PFSK-1 (cell line): ENCODE results near the gene EFNA2.

ENCODE experiments used
- FOXP2 ChIP-seq: optimal IDR thresholded peaks from 2 replicates; pipeline ENCODE3; 2011; ENCODE audit warnings: borderline replicate concordance, control low read depth, inconsistent platforms; ENCODE audit not compliant: insufficient read depth; ENCODE audit errors: extremely low read length, extremely low read depth
- POLR2AphosphoS5 ChIP-seq: IDR thresholded peaks from 2 replicates; pipeline ENCODE4 v1.6.1; 2012; ENCODE audit warnings: low read depth, mild to moderate bottlenecking, control low read depth, low read length, moderate library complexity
- REST ChIP-seq, 2 experiments: IDR thresholded peaks; 2 replicates each; pipeline versions ENCODE4 v1.6.1 to v1.8.0; 2011 to 2012; ENCODE audit warnings: low read depth in 2 of 2, low read length in 2 of 2, control low read depth in 1 of 2, inconsistent platforms in 1 of 2, mild to moderate bottlenecking in 1 of 2, moderate library complexity in 1 of 2; ENCODE audit not compliant: insufficient read depth in 1 of 2
- SIN3A ChIP-seq: IDR thresholded peaks from 2 replicates; pipeline ENCODE4 v1.6.1; 2012; ENCODE audit warnings: mild to moderate bottlenecking, low read length, moderate library complexity, borderline replicate concordance; ENCODE audit not compliant: insufficient read depth
- TAF1 ChIP-seq: IDR thresholded peaks from 2 replicates; pipeline ENCODE4 v1.6.1; 2012; ENCODE audit warnings: low read length, control low read depth, borderline replicate concordance; ENCODE audit not compliant: insufficient read depth

EFNA2 gene

DNA sequence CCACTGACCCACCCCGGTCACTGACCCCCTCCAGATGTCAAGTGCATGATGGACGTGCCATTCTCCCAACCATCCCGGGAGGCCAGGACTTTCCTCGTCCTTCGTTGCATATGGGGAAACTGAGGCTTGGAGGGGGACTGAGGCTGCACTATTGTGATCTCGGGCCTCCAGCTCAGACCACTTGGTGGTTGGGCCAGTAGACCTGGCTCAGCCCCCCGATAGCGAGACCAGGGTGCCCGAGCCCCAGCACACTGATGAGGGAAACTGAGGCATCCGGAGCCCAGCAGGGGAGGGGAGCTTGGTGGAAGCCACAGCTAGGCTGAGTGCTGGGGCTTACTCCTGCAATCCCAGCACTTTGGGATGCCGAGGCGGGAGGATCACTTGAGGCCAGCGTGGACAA is 10.4 kb downstream of the EFNA2 start:
- no peak for TF ChIP-seq REST (IDR thresholded peaks at IDR 0.05; ENCODE audit: insufficient read depth in 1 of 2, low read depth in 2 of 2, low read length in 2 of 2)
- TF ChIP-seq POLR2AphosphoS5, result no peak
- TF ChIP-seq SIN3A, result no peak
- TF ChIP-seq FOXP2, result no peak
- TF ChIP-seq TAF1, result no peak

GRCh38 chr19:1296575-1297271 is 11.1 kb downstream of the EFNA2 start:
- TF ChIP-seq REST (IDR thresholded peaks at IDR 0.05; ENCODE audit: insufficient read depth in 1 of 2, low read depth in 2 of 2, low read length in 2 of 2) (no peak), SIN3A (no peak), TAF1 (no peak), POLR2AphosphoS5 (no peak), FOXP2 (no peak)

- TF ChIP-seq REST (IDR thresholded peaks at IDR 0.05; ENCODE audit: insufficient read depth in 1 of 2, low read depth in 2 of 2, low read length in 2 of 2) (no peak), TAF1 (no peak), POLR2AphosphoS5 (no peak), SIN3A (no peak), FOXP2 (no peak)
These were observed 12.6 kb downstream of the EFNA2 start for GRCh38 chr19:1298235-1298634.

DNA sequence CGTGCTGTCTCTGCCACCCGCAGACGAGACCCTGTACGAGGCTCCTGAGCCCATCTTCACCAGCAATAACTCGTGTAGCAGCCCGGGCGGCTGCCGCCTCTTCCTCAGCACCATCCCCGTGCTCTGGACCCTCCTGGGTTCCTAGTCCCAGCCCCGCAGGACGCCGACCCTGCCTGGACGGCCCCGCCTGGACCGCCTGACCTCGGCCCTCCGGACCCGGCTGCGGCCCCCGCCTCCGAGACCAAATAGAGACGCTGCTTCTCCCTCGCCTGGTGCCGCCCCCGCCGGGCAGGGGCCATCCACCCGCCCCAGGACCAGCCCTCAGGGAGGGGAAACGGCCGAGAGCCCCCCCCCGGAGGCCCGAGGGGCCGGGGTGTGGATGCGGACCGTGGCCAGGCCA is 14.1 kb downstream of the EFNA2 start:
- TF ChIP-seq FOXP2 (no peak), POLR2AphosphoS5 (no peak), REST (IDR thresholded peaks at IDR 0.05; ENCODE audit: insufficient read depth in 1 of 2, low read depth in 2 of 2, low read length in 2 of 2) (no peak), TAF1 (no peak), SIN3A (no peak)
